Measurements from ENCODE around the gene MAPKAP1.

- TF ChIP-seq POLR2AphosphoS5 (IDR thresholded peaks at IDR 0.05; ENCODE audit: low read depth, low read length) (no peak), POLR2A (IDR thresholded peaks at IDR 0.05; ENCODE audit: low read depth, low read length) (no peak)
Measured at GRCh38 chr9:125468646-125469045, 238.4 kb downstream of the MAPKAP1 start.
